ENCODE measurements around the gene SH3BGRL.

DNA sequence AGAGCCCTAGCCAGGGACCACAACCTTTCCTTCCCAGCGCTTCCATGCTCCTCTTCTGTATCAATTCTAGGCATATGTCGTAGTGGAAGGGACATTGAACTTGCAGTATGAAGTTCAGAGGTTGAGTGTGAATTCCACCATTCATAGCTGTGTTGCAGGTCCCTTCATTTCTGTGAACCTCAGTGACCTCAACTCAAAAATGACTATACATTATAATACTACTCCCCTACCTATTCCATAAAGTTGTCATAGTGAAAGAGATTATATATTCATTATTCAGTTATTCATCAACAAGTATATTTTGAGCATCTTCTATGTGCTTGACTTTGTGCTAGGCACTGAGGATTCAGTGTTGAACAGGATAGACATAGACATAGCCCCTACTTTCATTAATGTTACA, 28.0 kb downstream of the SH3BGRL start:
- TF ChIP-seq, protein P1, sequence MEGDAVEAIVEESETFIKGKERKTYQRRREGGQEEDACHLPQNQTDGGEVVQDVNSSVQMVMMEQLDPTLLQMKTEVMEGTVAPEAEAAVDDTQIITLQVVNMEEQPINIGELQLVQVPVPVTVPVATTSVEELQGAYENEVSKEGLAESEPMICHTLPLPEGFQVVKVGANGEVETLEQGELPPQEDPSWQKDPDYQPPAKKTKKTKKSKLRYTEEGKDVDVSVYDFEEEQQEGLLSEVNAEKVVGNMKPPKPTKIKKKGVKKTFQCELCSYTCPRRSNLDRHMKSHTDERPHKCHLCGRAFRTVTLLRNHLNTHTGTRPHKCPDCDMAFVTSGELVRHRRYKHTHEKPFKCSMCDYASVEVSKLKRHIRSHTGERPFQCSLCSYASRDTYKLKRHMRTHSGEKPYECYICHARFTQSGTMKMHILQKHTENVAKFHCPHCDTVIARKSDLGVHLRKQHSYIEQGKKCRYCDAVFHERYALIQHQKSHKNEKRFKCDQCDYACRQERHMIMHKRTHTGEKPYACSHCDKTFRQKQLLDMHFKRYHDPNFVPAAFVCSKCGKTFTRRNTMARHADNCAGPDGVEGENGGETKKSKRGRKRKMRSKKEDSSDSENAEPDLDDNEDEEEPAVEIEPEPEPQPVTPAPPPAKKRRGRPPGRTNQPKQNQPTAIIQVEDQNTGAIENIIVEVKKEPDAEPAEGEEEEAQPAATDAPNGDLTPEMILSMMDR (IDR thresholded peaks at IDR 0.05 in 8 of 11, conservative IDR thresholded peaks at IDR 0.05 in 3 of 11): no peak
- no peak for TF ChIP-seq POLR2A (IDR thresholded peaks at IDR 0.05)
- no peak for TF ChIP-seq POLR2AphosphoS5 (IDR thresholded peaks at IDR 0.05)

All from spleen (tissue), 7 donors.